HG02642 (cell line): ENCODE results near the gene PLCD1.

ENCODE experiments used
- ATAC-seq: cut with Tn5 transposase; IDR thresholded peaks from one replicate; pipeline ENCODE4 v1.9.1; 2021; ENCODE audit warnings: mild to moderate bottlenecking; ENCODE audit not compliant: unreplicated experiment, poor library complexity

PLCD1 gene

GRCh38 chr3:38018296-38019266, 10.9 kb downstream of the PLCD1 start:
- no peak for ATAC-seq

DNA sequence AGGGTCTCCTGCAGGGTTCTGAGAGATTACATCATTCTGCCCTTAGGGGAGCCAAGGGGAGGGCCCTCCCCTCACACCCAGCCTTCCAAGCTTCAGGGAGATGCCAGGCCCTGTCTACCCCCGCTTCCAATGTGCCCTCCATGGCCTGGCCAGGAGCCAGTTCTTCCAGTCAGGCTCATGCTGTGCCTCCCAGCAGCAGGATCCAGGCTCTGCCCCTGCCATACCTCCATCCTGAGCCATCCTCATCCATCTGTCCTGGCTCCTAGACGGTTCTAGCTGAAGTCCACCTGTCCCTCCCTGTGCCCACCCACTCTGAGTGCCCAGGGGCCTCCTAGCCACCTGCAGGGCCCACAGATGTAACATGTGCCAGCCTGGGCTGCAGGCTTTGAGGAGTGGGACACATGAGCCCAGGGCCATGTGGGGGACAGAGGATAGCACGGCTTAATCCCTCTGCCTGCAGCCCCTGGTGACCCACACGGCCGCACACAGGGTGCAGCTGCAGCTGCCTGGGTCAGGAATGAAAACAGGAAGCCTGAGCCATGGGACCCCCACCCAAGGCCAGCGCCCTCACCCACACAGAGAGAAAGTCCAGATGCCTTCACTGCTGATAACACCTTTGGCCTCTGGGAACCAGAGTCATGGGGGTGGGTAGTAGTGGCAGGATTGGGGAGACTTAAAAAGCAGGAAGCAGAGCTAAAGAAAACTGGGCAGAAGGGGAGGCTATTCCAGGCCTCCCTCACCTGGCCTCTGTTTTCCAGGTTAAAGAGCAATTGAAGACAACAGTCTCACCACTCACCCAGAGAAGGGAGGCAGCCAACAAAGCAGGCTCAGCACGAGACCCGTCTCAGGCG, 11.8 kb downstream of the PLCD1 start:
- no peak for ATAC-seq

DNA sequence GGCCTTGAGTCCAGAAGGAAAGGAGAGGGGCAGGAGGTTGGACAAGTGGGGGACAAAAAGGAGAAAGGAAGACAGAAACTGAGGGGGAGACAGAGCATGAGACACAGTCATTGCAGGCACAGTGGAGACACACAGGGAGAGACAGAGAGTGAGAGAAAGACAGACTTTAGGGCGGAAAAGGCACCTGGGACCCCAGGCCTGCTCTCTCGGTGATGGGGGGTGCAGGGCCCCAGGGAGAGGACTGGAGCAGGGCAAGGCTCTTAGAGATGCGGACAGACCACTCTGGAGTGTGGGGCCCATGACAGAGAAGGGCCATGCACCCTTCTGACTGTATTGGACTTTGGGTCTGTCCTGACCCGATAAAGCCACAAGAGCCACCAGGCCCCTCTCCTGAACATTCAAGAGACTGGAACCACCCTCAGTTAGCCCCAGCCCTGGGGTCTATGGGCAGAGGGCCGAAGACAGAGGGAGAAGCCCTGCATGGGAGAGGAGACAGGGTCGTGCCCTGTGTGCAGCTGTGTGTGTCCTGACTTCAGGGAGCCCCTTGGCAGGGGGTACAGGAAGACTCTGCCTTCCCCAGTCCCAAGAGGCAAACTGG, 12.5 kb downstream of the PLCD1 start:
- ATAC-seq: no peak

- ATAC-seq: no peak
Measured at GRCh38 chr3:38016410-38016809, 13.0 kb downstream of the PLCD1 start.

DNA sequence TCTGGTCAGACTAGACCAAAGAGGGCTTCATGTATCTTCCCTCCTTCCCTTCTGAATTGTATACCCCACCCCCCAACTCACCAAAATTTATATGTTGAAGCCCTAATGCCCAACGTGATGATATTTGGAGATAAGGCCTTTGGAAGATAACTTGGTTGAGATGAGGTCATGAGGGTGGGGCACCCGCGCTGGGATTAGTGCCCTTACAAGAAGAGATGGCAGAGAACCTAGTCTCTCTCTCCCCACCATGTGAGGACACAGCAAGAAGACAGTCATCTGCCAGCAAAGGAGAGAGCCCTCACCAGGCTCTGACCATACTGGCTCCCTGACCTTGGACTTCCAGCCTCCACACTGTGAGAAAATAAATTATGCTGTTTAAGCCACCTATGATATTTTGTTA, 13.5 kb downstream of the PLCD1 start:
- ATAC-seq: no peak

DNA sequence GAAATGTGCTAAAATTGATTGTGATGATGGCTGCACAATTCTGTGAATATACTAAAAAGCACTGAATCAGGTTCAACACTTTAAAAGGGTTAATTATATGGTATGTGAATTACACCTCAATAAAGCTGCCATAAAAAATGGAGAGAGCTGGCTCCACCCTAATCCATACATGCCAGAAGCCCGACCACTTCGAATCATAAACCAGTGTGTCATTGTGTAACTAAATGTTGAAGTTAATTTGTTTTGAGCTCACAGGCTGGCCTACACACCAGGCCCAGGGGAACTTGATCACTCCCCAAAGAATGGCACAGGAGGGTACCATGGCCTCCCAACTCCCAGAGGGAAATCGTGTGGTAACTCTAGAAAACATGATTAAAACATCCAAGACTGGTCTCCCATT, 14.0 kb downstream of the PLCD1 start:
- ATAC-seq: no peak

- ATAC-seq: no peak
Measured at GRCh38 chr3:38011111-38011510, 18.3 kb downstream of the PLCD1 start.

GRCh38 chr3:38009807-38010591, 19.4 kb downstream of the PLCD1 start:
- no peak for ATAC-seq

DNA sequence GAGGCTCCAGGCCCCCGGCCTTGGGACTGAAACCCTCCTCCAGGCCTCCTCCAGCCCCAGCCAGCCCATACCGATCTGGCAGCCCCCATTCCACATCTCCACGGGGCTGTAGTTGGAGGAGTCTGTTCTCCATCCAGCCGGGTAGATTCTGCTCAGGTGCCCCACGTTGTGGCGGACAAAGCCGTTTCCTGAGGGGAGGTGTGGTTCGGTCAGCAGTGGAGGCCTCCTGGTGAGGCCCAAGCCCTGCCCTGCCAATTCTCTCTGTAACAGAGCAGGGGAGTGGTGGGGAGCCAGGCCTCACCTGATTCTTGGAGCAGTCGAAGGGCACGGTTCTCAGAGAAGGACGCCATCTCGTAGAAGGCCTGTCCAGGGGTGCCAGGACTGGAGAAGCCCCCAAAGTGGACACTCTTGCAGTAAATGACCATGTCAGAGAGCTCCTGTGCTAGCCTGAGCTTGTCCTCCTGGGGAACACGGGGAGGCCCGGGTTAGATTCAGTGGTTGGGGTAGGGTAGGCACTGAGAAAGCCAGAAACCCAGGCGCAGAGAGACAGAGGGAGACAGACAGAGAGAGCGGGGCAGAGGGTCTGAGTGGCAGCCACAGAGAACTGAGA, 20.4 kb downstream of the PLCD1 start:
- ATAC-seq: no peak

- no peak for ATAC-seq
Measured at GRCh38 chr3:38008191-38008701, 21.2 kb downstream of the PLCD1 start.

DNA sequence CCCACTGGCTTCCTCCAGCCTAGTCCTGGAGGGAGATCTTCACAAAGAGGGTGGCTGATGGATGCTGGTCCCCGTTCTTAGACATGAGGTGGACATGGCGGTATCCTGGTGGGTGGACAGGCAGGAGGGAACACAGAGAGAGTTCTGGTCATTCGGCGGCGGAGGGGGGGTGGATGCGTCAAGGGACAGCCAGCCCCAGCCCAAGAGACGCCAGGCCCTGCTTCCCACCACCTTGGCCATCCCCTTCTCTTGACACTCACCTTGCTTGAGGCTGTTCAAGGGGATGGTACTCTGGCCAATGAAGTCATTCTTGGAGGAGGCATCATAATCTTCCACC, 21.7 kb downstream of the PLCD1 start:
- no peak for ATAC-seq

GRCh38 chr3:38006445-38006995, 22.9 kb downstream of the PLCD1 start:
- no peak for ATAC-seq

- ATAC-seq: no peak
Measured at GRCh38 chr3:38006031-38006430, 23.4 kb downstream of the PLCD1 start.

DNA sequence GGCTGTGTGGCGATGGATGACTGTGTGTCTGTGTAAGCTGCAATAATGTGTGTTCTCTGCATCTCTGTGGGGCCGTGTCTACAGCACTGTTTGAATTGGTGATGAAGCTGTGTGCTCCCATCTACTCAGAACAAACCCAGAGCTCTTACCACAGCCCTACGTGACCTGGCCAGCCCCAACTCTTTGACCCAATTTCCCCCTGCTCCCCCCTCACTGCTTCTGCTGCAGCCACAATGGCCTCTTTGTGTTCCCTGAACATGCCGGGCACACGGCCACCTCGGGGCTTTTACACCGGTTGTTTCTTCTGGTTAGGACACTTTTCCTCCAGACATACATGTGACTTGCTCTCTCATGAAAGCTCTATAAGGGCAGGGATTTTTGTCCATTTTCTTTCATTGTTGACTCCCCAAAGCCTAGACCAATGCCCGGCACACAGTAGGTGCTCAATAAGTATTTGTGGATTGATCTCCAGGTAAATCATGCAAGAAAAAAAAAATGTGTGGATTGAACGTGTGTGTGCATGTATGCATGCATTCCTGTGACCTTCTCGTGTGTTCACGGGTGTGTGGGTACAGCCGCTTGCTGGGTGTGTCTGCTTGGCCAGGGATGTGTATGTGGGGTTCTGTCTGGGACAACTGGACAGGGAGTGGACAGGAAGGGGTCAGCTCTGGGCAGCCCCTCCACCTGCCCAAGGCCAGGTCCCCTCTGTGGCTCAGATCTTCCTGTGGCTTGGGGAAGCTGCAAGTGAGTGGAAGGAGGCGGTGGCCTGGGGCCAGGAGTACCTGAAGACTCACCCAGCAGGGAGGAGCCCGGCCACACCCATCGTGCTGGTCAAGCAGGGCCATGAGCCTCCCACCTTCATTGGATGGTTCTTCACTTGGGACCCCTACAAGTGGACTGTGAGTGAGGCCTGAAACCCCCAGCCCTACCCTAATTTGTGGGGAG, 24.1 kb downstream of the PLCD1 start:
- ATAC-seq: no peak

GRCh38 chr3:38004415-38005075, 24.9 kb downstream of the PLCD1 start:
- ATAC-seq: no peak

DNA sequence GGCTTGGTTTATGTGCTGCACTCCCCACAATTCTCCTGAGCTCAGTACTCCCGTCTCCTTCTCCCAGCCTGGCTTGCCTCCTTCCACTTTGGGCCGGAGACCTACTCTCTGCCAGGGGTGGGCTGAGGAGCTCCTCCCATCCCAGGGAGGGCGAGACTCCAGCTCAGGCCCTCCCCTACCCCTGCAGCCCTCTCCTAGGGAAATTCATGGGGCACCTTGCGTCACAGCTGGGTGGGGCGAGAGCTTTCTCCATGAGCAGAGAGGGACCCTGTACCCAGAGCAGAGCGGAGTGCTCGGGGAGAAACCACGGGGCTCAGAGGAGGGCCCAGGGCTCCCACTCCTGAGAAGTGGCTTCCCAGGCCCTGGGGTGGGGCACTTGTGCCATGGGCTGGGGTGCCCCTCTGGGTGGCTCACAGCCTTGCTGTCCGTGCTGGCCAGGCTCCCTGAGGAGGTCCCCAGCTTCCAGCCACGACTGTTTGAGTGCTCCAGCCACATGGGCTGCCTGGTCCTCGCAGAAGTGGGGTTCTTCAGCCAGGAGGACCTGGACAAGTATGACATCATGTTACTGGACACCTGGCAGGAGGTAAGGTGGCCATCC, 25.5 kb downstream of the PLCD1 start:
- no peak for ATAC-seq

DNA sequence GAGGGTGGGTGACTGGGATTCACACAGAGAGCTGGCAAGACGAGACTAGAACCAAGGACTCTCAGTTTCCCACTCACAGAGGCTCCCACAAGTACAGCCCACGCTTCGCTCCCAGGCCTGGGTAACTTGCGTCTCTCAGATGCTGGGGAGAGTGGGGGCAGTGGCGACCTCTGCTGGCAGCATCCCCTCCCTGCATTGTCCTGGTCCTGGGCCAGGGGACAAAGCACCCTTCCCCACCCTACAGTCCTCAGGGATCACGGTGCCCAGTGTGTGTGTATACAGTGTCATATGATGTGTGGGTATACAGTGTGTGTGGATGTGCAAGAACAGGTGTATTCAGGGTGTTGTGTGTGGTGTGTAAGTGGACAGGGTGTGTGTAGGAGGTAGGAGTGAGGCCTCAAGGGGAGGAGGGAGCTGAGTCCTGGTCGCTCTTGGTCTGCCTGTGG, 26.0 kb downstream of the PLCD1 start:
- ATAC-seq: no peak
